Cerebellar cortex (tissue), 1 donor: ENCODE data around the gene CGNL1.

ENCODE experiments used
- DNase-seq: peaks from one replicate; pipeline ENCODE4 v3.0.0-alpha.2; 2015; ENCODE audit warnings: low spot score

CGNL1 gene

DNA sequence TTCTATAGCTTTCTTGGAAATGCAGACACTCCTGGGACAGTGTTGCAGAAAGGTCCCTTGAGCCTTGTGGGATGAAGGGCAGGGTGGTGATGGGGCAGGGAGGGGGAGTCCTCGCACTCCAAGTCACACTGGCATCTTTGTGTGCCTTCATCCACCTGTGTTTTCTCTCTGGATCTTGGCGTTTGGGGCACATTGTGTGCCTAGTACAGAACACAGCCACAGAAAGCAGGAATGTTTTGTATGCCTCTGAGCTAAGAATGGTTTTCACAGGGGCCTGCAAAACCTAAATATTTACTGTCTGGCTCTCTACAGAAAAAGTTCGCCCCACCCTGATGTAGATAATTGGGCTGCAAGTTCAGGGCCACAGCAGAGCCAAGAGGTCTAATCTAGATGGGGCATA lies 221.1 kb downstream of the CGNL1 start:
- no peak for DNase-seq

DNA sequence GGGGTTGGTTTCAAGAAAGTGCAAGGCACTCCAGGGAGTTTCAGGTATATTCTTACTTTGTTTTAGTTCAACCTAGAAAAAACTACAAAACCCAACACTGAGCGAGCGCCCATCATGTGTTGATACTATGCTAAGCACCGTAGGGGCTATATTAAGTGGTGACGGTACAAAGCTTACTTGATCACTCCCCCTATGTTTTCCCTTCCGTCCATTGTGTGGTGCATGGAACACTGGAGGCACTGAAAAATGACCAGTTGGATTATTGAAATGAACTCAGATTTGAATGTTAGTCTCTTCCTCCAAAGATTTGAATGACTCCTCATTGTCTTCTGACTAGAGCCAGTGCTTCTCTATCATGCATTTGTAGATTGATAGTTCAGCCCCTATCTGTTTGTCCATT lies 222.0 kb downstream of the CGNL1 start:
- no peak for DNase-seq

DNA sequence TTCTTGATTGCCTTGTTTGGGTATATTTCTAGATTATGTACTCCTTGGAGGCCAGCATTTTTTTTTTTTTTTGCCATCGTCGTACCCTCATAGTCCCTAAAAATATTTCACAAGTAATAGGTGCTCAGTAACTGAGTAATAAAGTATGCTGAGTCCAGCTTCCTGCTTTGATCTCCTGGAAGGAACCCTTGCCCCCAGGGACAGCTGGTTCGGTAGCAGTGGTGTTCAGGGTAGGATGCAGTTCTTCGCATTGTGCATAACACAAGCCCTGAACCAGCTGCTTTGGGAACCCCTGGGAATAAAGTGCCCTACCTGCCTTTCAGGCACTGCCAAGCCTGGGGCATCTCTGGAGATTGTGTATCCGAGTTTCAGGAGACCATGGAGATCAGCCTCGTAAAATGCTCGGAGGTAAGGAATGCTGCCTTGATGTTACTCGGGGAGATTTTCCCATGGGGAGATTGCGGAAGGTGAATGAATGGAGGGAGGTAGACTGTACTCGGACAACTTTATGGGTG lies 223.0 kb downstream of the CGNL1 start:
- DNase-seq, result no peak

DNA sequence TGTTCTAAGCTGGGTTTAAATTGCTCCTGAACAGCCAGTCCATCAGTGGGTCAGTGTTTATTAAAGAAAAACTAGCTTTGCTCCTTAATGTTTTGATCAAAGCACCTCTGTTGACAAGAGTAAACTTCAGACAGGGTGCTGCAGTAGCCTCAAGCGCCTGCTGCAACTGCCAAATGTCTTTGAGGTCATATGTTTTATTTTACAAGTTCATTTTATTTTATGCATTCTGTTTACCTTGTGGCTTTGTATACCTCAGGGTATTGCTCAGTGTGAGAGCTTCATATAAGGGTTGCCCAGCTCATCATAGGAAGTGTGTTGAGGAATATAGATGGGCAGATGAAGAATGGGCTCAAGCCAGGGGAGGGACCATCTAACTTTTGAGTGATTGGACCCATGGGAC lies 223.9 kb downstream of the CGNL1 start:
- DNase-seq, result no peak
